ENCODE data around the gene BMAL1. TPM values are rescaled to one million over a fixed set of nuclear protein-coding genes. Genes with fewer than 3 reads are reported as not detected.

The BMAL1 gene
- total RNA-seq, 1 experiment from 2014 or later, result 10.9 TPM

GRCh38 chr11:13348305-13348704 is 70.7 kb downstream of the BMAL1 start:
- H3K9ac ChIP-seq (ENCODE audit: low read length), result no peak overlapping the region
- POLR2A ChIA-PET (ENCODE audit: unreplicated experiment), result no interaction called here
- intact Hi-C loops (cut with micrococcal nuclease), result no loop called here

GRCh38 chr11:13349046-13349445 is 71.5 kb downstream of the BMAL1 start:
- CTCF ChIA-PET, result no interaction called here
- Histone ChIP-seq H3K4me3 (ENCODE audit: low read length) (no peak overlapping the region), H3K9me3 (ENCODE audit: low read length) (no peaks in the 10 kb centered on the region), H3K27me3 (ENCODE audit: low read length) (no peaks in the 10 kb centered on the region), H3K9ac (ENCODE audit: low read length) (no peak overlapping the region), H3F3A (ENCODE audit: low read length, unreplicated experiment) (no peaks in the 10 kb centered on the region), H3K9me2 (replicated peaks; ENCODE audit: low read length) (no peaks in the 10 kb centered on the region), H3K4me1 (ENCODE audit: insufficient read depth, low read length) (no peaks in the 10 kb centered on the region), H2AFZ (ENCODE audit: low read length) (no peak overlapping the region), H4K20me1 (ENCODE audit: low read length) (no peaks in the 10 kb centered on the region), H3K4me2 (ENCODE audit: low read length) (no peak overlapping the region), H3K36me3 (ENCODE audit: low read depth, low read length) (no peaks in the 10 kb centered on the region), H3K27ac (ENCODE audit: low read length) (no peak overlapping the region), H3K79me2 (ENCODE audit: low read length) (no peaks in the 10 kb centered on the region)
- no peak for ATAC-seq
- intact Hi-C loops (cut with micrococcal nuclease), result no loop called here
- TF ChIP-seq EZH2 (IDR thresholded peaks at IDR 0.05; ENCODE audit: low read length, unreplicated experiment) (no peak), EZH2phosphoT487 (IDR thresholded peaks at IDR 0.05; ENCODE audit: borderline replicate concordance, low read length) (no peak)
- BruUV-seq (replicated peaks), result no TSS peak
- DNase-seq, result no peak
- POLR2A ChIA-PET (ENCODE audit: unreplicated experiment), result no interaction called here

More at GRCh38 chr11:13348305-13348704, 70.7 kb downstream of the BMAL1 start:
- Histone ChIP-seq H3K4me1 (ENCODE audit: insufficient read depth, low read length) (no peaks in the 10 kb centered on the region), H3K27me3 (ENCODE audit: low read length) (no peaks in the 10 kb centered on the region), H4K20me1 (ENCODE audit: low read length) (no peaks in the 10 kb centered on the region), H3K27ac (ENCODE audit: low read length) (no peak overlapping the region), H3K9me2 (replicated peaks; ENCODE audit: low read length) (no peaks in the 10 kb centered on the region), H3K9me3 (ENCODE audit: low read length) (no peaks in the 10 kb centered on the region), H3F3A (ENCODE audit: low read length, unreplicated experiment) (no peaks in the 10 kb centered on the region), H3K4me2 (ENCODE audit: low read length) (no peak overlapping the region), H2AFZ (ENCODE audit: low read length) (no peak overlapping the region), H3K4me3 (ENCODE audit: low read length) (no peak overlapping the region), H3K36me3 (ENCODE audit: low read depth, low read length) (no peaks in the 10 kb centered on the region), H3K79me2 (ENCODE audit: low read length) (no peaks in the 10 kb centered on the region)
- TF ChIP-seq EZH2 (IDR thresholded peaks at IDR 0.05; ENCODE audit: low read length, unreplicated experiment) (no peak), CTCF (conservative IDR thresholded peaks at IDR 0.05; ENCODE audit: low read depth, low read length) (no peak), EZH2phosphoT487 (IDR thresholded peaks at IDR 0.05; ENCODE audit: borderline replicate concordance, low read length) (no peak)
- no peak for ATAC-seq
- DNase-seq, result no peak
- CTCF ChIA-PET, result no interaction called here
- BruUV-seq (replicated peaks), result no TSS peak

GRCh38 chr11:13349581-13349980 is 72.0 kb downstream of the BMAL1 start:
- DNase-seq, result no peak
- Histone ChIP-seq H3K4me3 (ENCODE audit: low read length) (no peak overlapping the region), H3K79me2 (ENCODE audit: low read length) (no peaks in the 10 kb centered on the region), H3K4me1 (ENCODE audit: insufficient read depth, low read length) (no peaks in the 10 kb centered on the region), H3K27me3 (ENCODE audit: low read length) (no peaks in the 10 kb centered on the region), H2AFZ (ENCODE audit: low read length) (no peak overlapping the region), H3F3A (ENCODE audit: low read length, unreplicated experiment) (no peaks in the 10 kb centered on the region), H4K20me1 (ENCODE audit: low read length) (no peaks in the 10 kb centered on the region), H3K9me3 (ENCODE audit: low read length) (no peaks in the 10 kb centered on the region), H3K36me3 (ENCODE audit: low read depth, low read length) (no peaks in the 10 kb centered on the region), H3K9me2 (replicated peaks; ENCODE audit: low read length) (no peaks in the 10 kb centered on the region), H3K9ac (ENCODE audit: low read length) (no peak overlapping the region), H3K4me2 (ENCODE audit: low read length) (no peak overlapping the region), H3K27ac (ENCODE audit: low read length) (no peak overlapping the region)
- CTCF ChIA-PET, result no interaction called here
- intact Hi-C loops (cut with micrococcal nuclease), result no loop called here
- TF ChIP-seq CTCF (conservative IDR thresholded peaks at IDR 0.05; ENCODE audit: low read depth, low read length), result no peak
- no peak for TF ChIP-seq EZH2phosphoT487 (IDR thresholded peaks at IDR 0.05; ENCODE audit: borderline replicate concordance, low read length)
- no peak for TF ChIP-seq EZH2 (IDR thresholded peaks at IDR 0.05; ENCODE audit: low read length, unreplicated experiment)
- POLR2A ChIA-PET (ENCODE audit: unreplicated experiment), result no interaction called here
- no peak for ATAC-seq
- BruUV-seq (replicated peaks), result no TSS peak
